WTC11 (cell line): ENCODE data around the gene WDR81. TPM values are rescaled to one million over a fixed set of nuclear protein-coding genes. Genes with fewer than 3 reads are reported as not detected.

Source experiments
- ATAC-seq: fragments of 200-7000 bp; cut with Tn5 transposase; 2 replicates; pipeline ENCODE4 v1.10.0; 2021; ENCODE audit warnings: mild to moderate bottlenecking, moderate library complexity
- CTCF ChIA-PET: fragments of 300-600 bp; sonication (Branson Sonifier 250); formaldehyde crosslinking; loops from one replicate; lab custom pipeline; 2021; ENCODE audit warnings: antibody characterized with exemption; lab: Charles Lee
- POLR2A ChIA-PET: fragments of 350-600 bp; sonication (Branson Sonifier 250); formaldehyde crosslinking; loops from one replicate; lab custom pipeline; 2021; ENCODE audit warnings: antibody characterized with exemption; lab: Charles Lee
- DNase-seq: peaks from one replicate; pipeline ENCODE4 v3.0.0; 2021; ENCODE audit warnings: low spot score
- H3K27ac Mint-ChIP-seq: 2 replicates; pipeline ENCODE4 v1.8.0; 2021; ENCODE audit warnings: mixed read lengths
- H3K27me3 Mint-ChIP-seq: 2 replicates; pipeline ENCODE4 v1.8.0; 2021; ENCODE audit warnings: low read depth, mild to moderate bottlenecking, moderate library complexity, mixed read lengths
- H3K36me3 Mint-ChIP-seq: 2 replicates; pipeline ENCODE4 v1.8.0; 2021; ENCODE audit warnings: mixed read lengths
- H3K4me1 Mint-ChIP-seq: 2 replicates; pipeline ENCODE4 v1.8.0; 2022; ENCODE audit warnings: mixed read lengths
- H3K4me3 Mint-ChIP-seq: 2 replicates; pipeline ENCODE4 v1.8.0; 2021; ENCODE audit warnings: mild to moderate bottlenecking, moderate library complexity, mixed read lengths
- H3K9me3 Mint-ChIP-seq: 2 replicates; pipeline ENCODE4 v1.8.0; 2021; ENCODE audit warnings: mixed read lengths
- ELF4 ChIP-seq: sonication (generic); formaldehyde crosslinking; IDR thresholded peaks from 2 replicates; pipeline ENCODE4 v1.8.1; 2022; ENCODE audit warnings: low read depth, mild to moderate bottlenecking, moderate library complexity, missing genetic modification reagents
- ESRRA ChIP-seq: sonication (generic); formaldehyde crosslinking; IDR thresholded peaks from 2 replicates; pipeline ENCODE4 v1.8.1; 2022; ENCODE audit warnings: mild to moderate bottlenecking, missing genetic modification reagents, borderline replicate concordance
- FOXK1 ChIP-seq: sonication (generic); formaldehyde crosslinking; IDR thresholded peaks from 2 replicates; pipeline ENCODE4 v1.8.0; 2022; ENCODE audit warnings: mild to moderate bottlenecking, moderate library complexity, missing genetic modification reagents
- KAT7 ChIP-seq: sonication (generic); formaldehyde crosslinking; IDR thresholded peaks from 2 replicates; pipeline ENCODE4 v1.8.1; 2023; ENCODE audit warnings: missing genetic modification reagents, mild to moderate bottlenecking, borderline replicate concordance
- NFE2L1 ChIP-seq: sonication (generic); formaldehyde crosslinking; IDR thresholded peaks from 2 replicates; pipeline ENCODE4 v1.8.1; 2023; ENCODE audit warnings: missing genetic modification reagents
- NR2C2 ChIP-seq: sonication (generic); formaldehyde crosslinking; IDR thresholded peaks from 2 replicates; pipeline ENCODE4 v1.8.0; 2022; ENCODE audit warnings: mild to moderate bottlenecking, missing genetic modification reagents
- PRRX2 ChIP-seq: fragments of 250-450 bp; sonication (Bioruptor Pico); IDR thresholded peaks from 2 replicates; pipeline ENCODE4 v1.8.0; 2021; ENCODE audit warnings: mild to moderate bottlenecking
- SMAD4 ChIP-seq: sonication (generic); formaldehyde crosslinking; IDR thresholded peaks from 2 replicates; pipeline ENCODE4 v1.8.0; 2022; ENCODE audit warnings: mild to moderate bottlenecking, missing genetic modification reagents
- USF2 ChIP-seq: sonication (generic); formaldehyde crosslinking; IDR thresholded peaks from 2 replicates; pipeline ENCODE4 v1.8.1; 2023; ENCODE audit warnings: mild to moderate bottlenecking, missing genetic modification reagents, moderate library complexity
- ZNF121 ChIP-seq: sonication (generic); formaldehyde crosslinking; IDR thresholded peaks from 2 replicates; pipeline ENCODE4 v1.8.0; 2023; ENCODE audit warnings: missing genetic modification reagents
- ZNF219 ChIP-seq: sonication (generic); formaldehyde crosslinking; IDR thresholded peaks from 2 replicates; pipeline ENCODE4 v1.8.0; 2023; ENCODE audit warnings: missing genetic modification reagents, mild to moderate bottlenecking, borderline replicate concordance
- ZNF317 ChIP-seq: sonication (generic); formaldehyde crosslinking; IDR thresholded peaks from 2 replicates; pipeline ENCODE4 v1.8.1; 2023; ENCODE audit warnings: low read depth, mild to moderate bottlenecking, moderate library complexity, missing genetic modification reagents, borderline replicate concordance
- ZNF512 ChIP-seq: sonication (generic); formaldehyde crosslinking; IDR thresholded peaks from 2 replicates; pipeline ENCODE4 v1.8.1; 2022; ENCODE audit warnings: missing genetic modification reagents, borderline replicate concordance
- ZNF671 ChIP-seq: fragments of 250-450 bp; sonication (Bioruptor Pico); IDR thresholded peaks from 2 replicates; pipeline ENCODE4 v1.8.0; 2021; ENCODE audit warnings: mild to moderate bottlenecking
- ZSCAN18 ChIP-seq: fragments of 250-450 bp; sonication (Bioruptor Pico); IDR thresholded peaks from 2 replicates; pipeline ENCODE4 v2.1.2; 2022; ENCODE audit warnings: mild to moderate bottlenecking, moderate library complexity
- total RNA-seq: library from RNA; stranded (reverse); gene quantifications from 3 replicates; pipeline ENCODE4 v1.2.3, GENCODE V29; 2021
- TF ChIP-seq, protein P1 (sequence below): sonication (generic); formaldehyde crosslinking; IDR thresholded peaks from 2 replicates; pipeline ENCODE4 v1.8.1; 2022; ENCODE audit warnings: low read depth, missing genetic modification reagents, borderline replicate concordance
- TF ChIP-seq, protein P2 (sequence below): sonication (generic); formaldehyde crosslinking; IDR thresholded peaks from 2 replicates; pipeline ENCODE4 v1.8.0; 2022; ENCODE audit warnings: mild to moderate bottlenecking, missing genetic modification reagents
- TF ChIP-seq, protein P3 (sequence below): sonication (generic); formaldehyde crosslinking; conservative IDR thresholded peaks from 2 replicates; pipeline ENCODE4 v1.8.1; 2022; ENCODE audit warnings: mild to moderate bottlenecking, missing genetic modification reagents
- TF ChIP-seq, protein P4 (sequence below): fragments of 250-450 bp; sonication (Bioruptor Pico); IDR thresholded peaks from 2 replicates; pipeline ENCODE4 v1.9.0; 2021; ENCODE audit warnings: mild to moderate bottlenecking
- TF ChIP-seq, protein P5 (sequence below): sonication (generic); formaldehyde crosslinking; IDR thresholded peaks from 2 replicates; pipeline ENCODE4 v1.8.1; 2023; ENCODE audit warnings: mild to moderate bottlenecking, missing genetic modification reagents
- TF ChIP-seq, protein P6 (sequence below): sonication (generic); formaldehyde crosslinking; IDR thresholded peaks from 2 replicates; pipeline ENCODE4 v1.8.0; 2022; ENCODE audit warnings: mild to moderate bottlenecking, missing genetic modification reagents

Gene WDR81
- total RNA-seq, 1 experiment from 2014 or later: 16.4 TPM

DNA sequence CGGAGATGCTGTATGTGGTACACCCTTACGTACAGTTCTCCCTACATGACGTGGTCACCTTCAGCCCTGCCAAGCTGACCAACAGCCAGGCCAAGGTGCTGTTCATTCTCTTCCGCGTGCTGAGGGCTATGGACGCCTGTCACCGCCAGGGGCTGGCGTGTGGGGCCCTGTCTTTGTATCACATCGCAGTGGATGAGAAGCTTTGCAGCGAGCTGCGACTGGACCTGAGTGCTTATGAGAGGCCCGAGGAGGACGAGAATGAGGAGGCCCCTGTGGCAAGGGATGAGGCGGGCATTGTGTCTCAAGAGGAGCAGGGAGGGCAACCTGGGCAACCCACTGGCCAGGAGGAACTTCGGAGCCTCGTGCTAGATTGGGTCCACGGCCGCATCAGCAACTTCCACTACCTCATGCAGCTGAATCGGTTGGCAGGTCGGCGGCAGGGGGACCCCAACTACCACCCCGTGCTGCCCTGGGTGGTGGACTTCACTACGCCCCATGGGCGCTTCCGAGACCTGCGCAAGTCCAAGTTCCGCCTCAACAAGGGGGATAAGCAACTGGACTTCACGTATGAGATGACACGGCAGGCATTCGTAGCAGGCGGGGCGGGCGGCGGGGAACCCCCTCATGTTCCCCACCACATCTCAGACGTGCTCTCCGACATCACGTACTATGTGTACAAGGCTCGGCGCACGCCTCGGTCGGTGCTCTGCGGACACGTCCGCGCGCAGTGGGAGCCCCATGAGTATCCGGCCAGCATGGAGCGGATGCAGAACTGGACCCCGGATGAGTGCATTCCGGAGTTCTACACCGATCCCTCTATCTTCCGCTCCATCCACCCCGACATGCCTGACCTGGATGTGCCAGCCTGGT, 1.4 kb downstream of the WDR81 start:
- DNase-seq: no peak
- Mint-ChIP-seq H3K27me3 (no peaks in the 10 kb centered on the region; the same call in 1 of the 2 replicates), H3K36me3 (no peaks in the 10 kb centered on the region; the same call in 1 of the 2 replicates), H3K9me3 (no peaks in the 10 kb centered on the region), H3K27ac (no peak overlapping the region), H3K4me3 (peak overlapping the region; percentile 62), H3K4me1 (peaks cover 4% of the 10 kb centered on the region; the same call in 1 of the 2 replicates)
- ChIA-PET POLR2A (no interaction called here), CTCF (interaction anchor here (0.7 to 4.2 kb wide), 3 partner anchors 9 to 77 kb away, joined by 3 to 18 read pairs (median 3); no protein-coding TSS in a partner anchor)
- no peak for ATAC-seq
- TF ChIP-seq ZNF512 (CRISPR knock-in tag) (no peak), ZNF317 (CRISPR knock-in tag) (no peak), ZNF121 (CRISPR knock-in tag) (no peak), ELF4 (CRISPR knock-in tag) (no peak), NFE2L1 (CRISPR knock-in tag) (no peak), KAT7 (no peak), SMAD4 (CRISPR knock-in tag) (no peak), PRRX2 (CRISPR knock-in tag) (no peak), FOXK1 (CRISPR knock-in tag) (no peak), USF2 (CRISPR knock-in tag) (no peak), ZNF671 (CRISPR knock-in tag) (no peak), ESRRA (CRISPR knock-in tag) (no peak)
- TF ChIP-seq, protein P1, sequence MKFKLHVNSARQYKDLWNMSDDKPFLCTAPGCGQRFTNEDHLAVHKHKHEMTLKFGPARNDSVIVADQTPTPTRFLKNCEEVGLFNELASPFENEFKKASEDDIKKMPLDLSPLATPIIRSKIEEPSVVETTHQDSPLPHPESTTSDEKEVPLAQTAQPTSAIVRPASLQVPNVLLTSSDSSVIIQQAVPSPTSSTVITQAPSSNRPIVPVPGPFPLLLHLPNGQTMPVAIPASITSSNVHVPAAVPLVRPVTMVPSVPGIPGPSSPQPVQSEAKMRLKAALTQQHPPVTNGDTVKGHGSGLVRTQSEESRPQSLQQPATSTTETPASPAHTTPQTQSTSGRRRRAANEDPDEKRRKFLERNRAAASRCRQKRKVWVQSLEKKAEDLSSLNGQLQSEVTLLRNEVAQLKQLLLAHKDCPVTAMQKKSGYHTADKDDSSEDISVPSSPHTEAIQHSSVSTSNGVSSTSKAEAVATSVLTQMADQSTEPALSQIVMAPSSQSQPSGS (CRISPR knock-in tag): no peak
- TF ChIP-seq, protein P2, sequence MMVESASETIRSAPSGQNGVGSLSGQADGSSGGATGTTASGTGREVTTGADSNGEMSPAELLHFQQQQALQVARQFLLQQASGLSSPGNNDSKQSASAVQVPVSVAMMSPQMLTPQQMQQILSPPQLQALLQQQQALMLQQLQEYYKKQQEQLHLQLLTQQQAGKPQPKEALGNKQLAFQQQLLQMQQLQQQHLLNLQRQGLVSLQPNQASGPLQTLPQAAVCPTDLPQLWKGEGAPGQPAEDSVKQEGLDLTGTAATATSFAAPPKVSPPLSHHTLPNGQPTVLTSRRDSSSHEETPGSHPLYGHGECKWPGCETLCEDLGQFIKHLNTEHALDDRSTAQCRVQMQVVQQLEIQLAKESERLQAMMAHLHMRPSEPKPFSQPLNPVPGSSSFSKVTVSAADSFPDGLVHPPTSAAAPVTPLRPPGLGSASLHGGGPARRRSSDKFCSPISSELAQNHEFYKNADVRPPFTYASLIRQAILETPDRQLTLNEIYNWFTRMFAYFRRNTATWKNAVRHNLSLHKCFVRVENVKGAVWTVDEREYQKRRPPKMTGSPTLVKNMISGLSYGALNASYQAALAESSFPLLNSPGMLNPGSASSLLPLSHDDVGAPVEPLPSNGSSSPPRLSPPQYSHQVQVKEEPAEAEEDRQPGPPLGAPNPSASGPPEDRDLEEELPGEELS: no peak
- TF ChIP-seq, protein P3, sequence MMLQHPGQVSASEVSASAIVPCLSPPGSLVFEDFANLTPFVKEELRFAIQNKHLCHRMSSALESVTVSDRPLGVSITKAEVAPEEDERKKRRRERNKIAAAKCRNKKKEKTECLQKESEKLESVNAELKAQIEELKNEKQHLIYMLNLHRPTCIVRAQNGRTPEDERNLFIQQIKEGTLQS (CRISPR knock-in tag): no peak
- TF ChIP-seq, protein P4, sequence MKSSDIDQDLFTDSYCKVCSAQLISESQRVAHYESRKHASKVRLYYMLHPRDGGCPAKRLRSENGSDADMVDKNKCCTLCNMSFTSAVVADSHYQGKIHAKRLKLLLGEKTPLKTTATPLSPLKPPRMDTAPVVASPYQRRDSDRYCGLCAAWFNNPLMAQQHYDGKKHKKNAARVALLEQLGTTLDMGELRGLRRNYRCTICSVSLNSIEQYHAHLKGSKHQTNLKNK (CRISPR knock-in tag): no peak

DNA sequence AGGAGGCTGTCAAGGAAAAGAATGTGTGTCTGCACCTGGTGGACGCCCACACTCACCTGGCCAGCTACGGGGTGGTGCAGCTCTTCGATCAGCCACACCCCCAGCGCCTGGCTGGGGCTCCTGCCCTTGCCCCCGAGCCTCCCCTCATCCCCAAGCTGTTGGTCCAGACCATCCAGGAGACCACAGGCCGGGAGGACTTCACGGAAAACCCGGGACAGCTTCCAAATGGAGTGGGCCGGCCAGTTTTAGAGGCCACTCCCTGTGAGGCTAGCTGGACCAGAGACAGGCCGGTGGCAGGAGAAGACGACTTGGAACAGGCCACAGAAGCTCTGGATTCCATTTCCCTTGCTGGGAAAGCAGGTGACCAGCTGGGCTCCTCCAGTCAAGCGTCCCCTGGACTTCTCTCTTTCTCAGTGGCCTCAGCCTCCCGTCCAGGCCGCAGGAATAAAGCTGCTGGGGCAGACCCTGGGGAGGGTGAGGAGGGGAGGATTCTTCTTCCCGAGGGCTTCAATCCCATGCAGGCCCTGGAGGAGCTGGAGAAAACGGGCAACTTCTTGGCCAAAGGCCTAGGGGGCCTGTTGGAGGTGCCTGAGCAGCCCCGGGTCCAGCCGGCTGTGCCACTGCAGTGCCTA, 2.2 kb downstream of the WDR81 start:
- DNase-seq (no peak), ATAC-seq (no peak)
- H3K27ac Mint-ChIP-seq: no peak overlapping the region
- H3K4me3 Mint-ChIP-seq: no peak overlapping the region
- peaks cover 4% of the 10 kb centered on the region; the same call in 1 of the 2 replicates for H3K4me1 Mint-ChIP-seq
- no peaks in the 10 kb centered on the region; the same call in 1 of the 2 replicates for H3K36me3 Mint-ChIP-seq
- ChIA-PET POLR2A (interaction anchor here (1.3 kb wide), 1 partner anchor 10 kb away, joined by 5 read pairs; no protein-coding TSS in a partner anchor), CTCF (interaction anchor here (0.7 to 4.2 kb wide), 2 partner anchors 57 to 77 kb away, joined by 3 to 18 read pairs; no protein-coding TSS in a partner anchor)
- no peaks in the 10 kb centered on the region for H3K9me3 Mint-ChIP-seq
- no peaks in the 10 kb centered on the region; the same call in 1 of the 2 replicates for H3K27me3 Mint-ChIP-seq
- TF ChIP-seq, protein P5, sequence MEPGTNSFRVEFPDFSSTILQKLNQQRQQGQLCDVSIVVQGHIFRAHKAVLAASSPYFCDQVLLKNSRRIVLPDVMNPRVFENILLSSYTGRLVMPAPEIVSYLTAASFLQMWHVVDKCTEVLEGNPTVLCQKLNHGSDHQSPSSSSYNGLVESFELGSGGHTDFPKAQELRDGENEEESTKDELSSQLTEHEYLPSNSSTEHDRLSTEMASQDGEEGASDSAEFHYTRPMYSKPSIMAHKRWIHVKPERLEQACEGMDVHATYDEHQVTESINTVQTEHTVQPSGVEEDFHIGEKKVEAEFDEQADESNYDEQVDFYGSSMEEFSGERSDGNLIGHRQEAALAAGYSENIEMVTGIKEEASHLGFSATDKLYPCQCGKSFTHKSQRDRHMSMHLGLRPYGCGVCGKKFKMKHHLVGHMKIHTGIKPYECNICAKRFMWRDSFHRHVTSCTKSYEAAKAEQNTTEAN (CRISPR knock-in tag): no peak
- TF ChIP-seq, protein P6, sequence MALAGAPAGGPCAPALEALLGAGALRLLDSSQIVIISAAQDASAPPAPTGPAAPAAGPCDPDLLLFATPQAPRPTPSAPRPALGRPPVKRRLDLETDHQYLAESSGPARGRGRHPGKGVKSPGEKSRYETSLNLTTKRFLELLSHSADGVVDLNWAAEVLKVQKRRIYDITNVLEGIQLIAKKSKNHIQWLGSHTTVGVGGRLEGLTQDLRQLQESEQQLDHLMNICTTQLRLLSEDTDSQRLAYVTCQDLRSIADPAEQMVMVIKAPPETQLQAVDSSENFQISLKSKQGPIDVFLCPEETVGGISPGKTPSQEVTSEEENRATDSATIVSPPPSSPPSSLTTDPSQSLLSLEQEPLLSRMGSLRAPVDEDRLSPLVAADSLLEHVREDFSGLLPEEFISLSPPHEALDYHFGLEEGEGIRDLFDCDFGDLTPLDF (CRISPR knock-in tag): no peak
- TF ChIP-seq, protein P3 (CRISPR knock-in tag): no peak
- TF ChIP-seq ZNF317 (CRISPR knock-in tag): no peak
- no peak for TF ChIP-seq ZNF219 (CRISPR knock-in tag)
- TF ChIP-seq PRRX2 (CRISPR knock-in tag): no peak
- no peak for TF ChIP-seq ZSCAN18 (CRISPR knock-in tag)
- no peak for TF ChIP-seq NR2C2
